ENCODE results near the gene COL23A1. TPM values are rescaled to one million over a fixed set of nuclear protein-coding genes. Genes with fewer than 3 reads are reported as not detected.

Gene COL23A1
- total RNA-seq, 1 donor from 2014 or later, result 0.12 TPM

- Mint-ChIP-seq H3K27me3 (ENCODE audit: low read depth) (peaks cover 9% of the 10 kb centered on the region), H3K4me1 (ENCODE audit: low read depth) (no peaks in the 10 kb centered on the region), H3K4me3 (ENCODE audit: unreplicated experiment) (no peak overlapping the region), H3K9me3 (ENCODE audit: low read depth) (no peaks in the 10 kb centered on the region), H3K27ac (ENCODE audit: unreplicated experiment) (no peak overlapping the region), H3K36me3 (ENCODE audit: low read depth) (no peaks in the 10 kb centered on the region)
- TF ChIP-seq CTCF (IDR thresholded peaks at IDR 0.05), result no peak
- no peak for DNase-seq (ENCODE audit: low spot score)
These were observed 152.7 kb downstream of the COL23A1 start for GRCh38 chr5:178437386-178438075.

GRCh38 chr5:178436326-178436940 lies 153.8 kb downstream of the COL23A1 start:
- DNase-seq (ENCODE audit: low spot score), result no peak
- peaks cover 3% of the 10 kb centered on the region for H3K9me3 Mint-ChIP-seq (ENCODE audit: low read depth)
- H3K4me3 Mint-ChIP-seq (ENCODE audit: unreplicated experiment), result no peak overlapping the region
- no peak overlapping the region for H3K27ac Mint-ChIP-seq (ENCODE audit: unreplicated experiment)
- TF ChIP-seq CTCF (IDR thresholded peaks at IDR 0.05), result no peak
- peaks cover 8% of the 10 kb centered on the region for H3K4me1 Mint-ChIP-seq (ENCODE audit: low read depth)
- H3K27me3 Mint-ChIP-seq (ENCODE audit: low read depth), result peaks cover 9% of the 10 kb centered on the region
- no peaks in the 10 kb centered on the region for H3K36me3 Mint-ChIP-seq (ENCODE audit: low read depth)

- peaks cover 6% of the 10 kb centered on the region for H3K9me3 Mint-ChIP-seq (ENCODE audit: low read depth)
- peaks cover 8% of the 10 kb centered on the region for H3K4me1 Mint-ChIP-seq (ENCODE audit: low read depth)
- DNase-seq (ENCODE audit: low spot score), result no peak
- no peak overlapping the region for H3K27ac Mint-ChIP-seq (ENCODE audit: unreplicated experiment)
- peaks cover 3% of the 10 kb centered on the region for H3K36me3 Mint-ChIP-seq (ENCODE audit: low read depth)
- no peak overlapping the region for H3K4me3 Mint-ChIP-seq (ENCODE audit: unreplicated experiment)
- TF ChIP-seq CTCF (IDR thresholded peaks at IDR 0.05), result no peak
- peaks cover 11% of the 10 kb centered on the region for H3K27me3 Mint-ChIP-seq (ENCODE audit: low read depth)
These were observed 154.6 kb downstream of the COL23A1 start for GRCh38 chr5:178435321-178436238.

GRCh38 chr5:178434851-178435250 lies 155.3 kb downstream of the COL23A1 start:
- no peak overlapping the region for H3K27ac Mint-ChIP-seq (ENCODE audit: unreplicated experiment)
- no peak overlapping the region for H3K4me3 Mint-ChIP-seq (ENCODE audit: unreplicated experiment)
- H3K27me3 Mint-ChIP-seq (ENCODE audit: low read depth), result peaks cover 11% of the 10 kb centered on the region

More at GRCh38 chr5:178434851-178435250, 155.3 kb downstream of the COL23A1 start:
- Mint-ChIP-seq H3K36me3 (ENCODE audit: low read depth) (peaks cover 3% of the 10 kb centered on the region), H3K9me3 (ENCODE audit: low read depth) (peaks cover 6% of the 10 kb centered on the region), H3K4me1 (ENCODE audit: low read depth) (peaks cover 8% of the 10 kb centered on the region)
- no peak for TF ChIP-seq CTCF (IDR thresholded peaks at IDR 0.05)
- no peak for DNase-seq (ENCODE audit: low spot score)

Measured in chondrocyte (in vitro differentiated cells).